Lung (tissue), 12 donors: ENCODE data around the gene ROMO1. TPM values are rescaled to one million over a fixed set of nuclear protein-coding genes. Genes with fewer than 3 reads are reported as not detected.
"Not testable (repeated sequence)": the region's sequence is repeated elsewhere in the genome, so short reads cannot be mapped to it uniquely, and the experiment has no call there.

ENCODE experiments used
- ATAC-seq: fragments of 200-7000 bp; cut with Tn5 transposase; one replicate; pipeline ENCODE4 v1.9.1; 2020; ENCODE audit warnings: moderate number of reproducible peaks; ENCODE audit not compliant: insufficient read depth, low FRiP score
- DNase-seq, 3 donors: peaks; one replicate each; pipeline ENCODE4 v3.0.0-alpha.2; 2013 to 2017
- H3K27ac ChIP-seq, 2 donors: one replicate each; pipeline ENCODE4 v1.5.1; 2013; ENCODE audit warnings: mild to moderate bottlenecking in 2 of 2, moderate library complexity in 2 of 2, control low read depth in 1 of 2, inconsistent platforms in 1 of 2, low read depth in 1 of 2, low read length in 1 of 2
- H3K27me3 ChIP-seq, 3 donors: one replicate each; pipeline ENCODE4 v1.5.1; 2013; ENCODE audit warnings: low read length in 2 of 3; ENCODE audit not compliant: control insufficient read depth in 3 of 3, insufficient read depth in 3 of 3
- H3K36me3 ChIP-seq, 4 donors: one replicate each; pipeline ENCODE4 v1.5.1; 2013; ENCODE audit warnings: low read length in 4 of 4, mild to moderate bottlenecking in 1 of 4, moderate library complexity in 1 of 4; ENCODE audit not compliant: control insufficient read depth in 4 of 4, insufficient read depth in 4 of 4
- H3K4me1 ChIP-seq, 5 donors: one replicate each; pipeline ENCODE4 v1.5.1; 2013; ENCODE audit warnings: low read length in 5 of 5, mild to moderate bottlenecking in 2 of 5, moderate library complexity in 1 of 5; ENCODE audit not compliant: control insufficient read depth in 5 of 5, insufficient read depth in 5 of 5
- H3K4me3 ChIP-seq: one replicate; pipeline ENCODE4 v1.5.1; 2013; ENCODE audit warnings: mild to moderate bottlenecking, control low read depth, moderate library complexity
- H3K9ac ChIP-seq, 2 donors: one replicate each; pipeline ENCODE4 v1.5.1; 2013; ENCODE audit warnings: low read length in 2 of 2, control low read depth in 1 of 2; ENCODE audit not compliant: insufficient read depth in 1 of 2
- H3K9me3 ChIP-seq, 4 donors: one replicate each; pipeline ENCODE4 v1.5.1; 2013; ENCODE audit warnings: low read length in 3 of 4, mild to moderate bottlenecking in 1 of 4, moderate library complexity in 1 of 4; ENCODE audit not compliant: control insufficient read depth in 4 of 4, insufficient read depth in 3 of 4
- CTCF ChIP-seq: IDR thresholded peaks from 2 replicates; pipeline ENCODE4 v1.5.1; 2012; ENCODE audit warnings: mild to moderate bottlenecking; ENCODE audit errors: control extremely low read depth, extremely low read depth
- WGBS, 2 donors: extraction: QIAGEN DNeasy Blood & Tissue Kit; methylation state at CpG; one replicate each; pipeline ENCODE4 v1.1.7; 2013; 5-methylcytosine and 5-hydroxymethylcytosine counted together
- polyA plus RNA-seq, 2 donors: library from polyadenylated mRNA; stranded (reverse); fragments of 200-250 nt; gene quantifications; one replicate each; pipeline ENCODE4 v1.2.1, GENCODE V29; 2013
- total RNA-seq, 2 donors: library from RNA; depleted of rRNA in 1 of 2; stranded (reverse); fragments of >200 nt in 1 of 2; gene quantifications; one replicate each; pipeline ENCODE4 v1.2.1, GENCODE V29; 2014 to 2021
- donor health status: control.
- donor health status: control.
- donor health status: Bipolar disorder and iron deficiency.
- donor health status: healthy.
- donor health status: DM: yes; HTN: yes; CAD: no.

Gene ROMO1
- total and polyA plus RNA-seq, 4 donors, result 98.6 to 501 (median 272) TPM

- DNase-seq (no peak), ATAC-seq (no peak)
- Histone ChIP-seq H3K36me3 (peaks cover 49 to 84% (median 64%) of the 10 kb centered on the region in 4 donors), H3K9me3 (peaks cover 0 to 1% (median 0%) of the 10 kb centered on the region in 4 donors), H3K4me1 (peaks cover 0 to 2% (median 0%) of the 10 kb centered on the region in 5 donors), H3K27me3 (no peaks in the 10 kb centered on the region), H3K9ac (no peak overlapping the region), H3K27ac (no peak overlapping the region), H3K4me3 (no peak overlapping the region)
- WGBS, 2 donors, result 94 to 97% methylated on average over 4 of the region's 4 CpGs
- TF ChIP-seq CTCF, result no peak
Observed at GRCh38 chr20:35716330-35716729, 17.1 kb downstream of the ROMO1 start.

GRCh38 chr20:35718321-35718720 lies 19.1 kb downstream of the ROMO1 start:
- WGBS, 2 donors, result 91 to 95% methylated on average over 8 of the region's 8 CpGs
- not testable (repeated sequence) for H3K9me3 ChIP-seq, H3K27ac ChIP-seq, H3K4me1 ChIP-seq, H3K4me3 ChIP-seq, DNase-seq, ATAC-seq, H3K27me3 ChIP-seq, H3K9ac ChIP-seq
- peaks cover 48 to 85% (median 64%) of the 10 kb centered on the region in 4 donors for H3K36me3 ChIP-seq

- ATAC-seq (no peak), DNase-seq (no peak)
- Histone ChIP-seq H3K36me3 (peaks cover 52 to 84% (median 64%) of the 10 kb centered on the region in 4 donors), H3K9me3 (peaks cover 0 to under 1% (median 0%) of the 10 kb centered on the region in 4 donors), H3K27me3 (no peaks in the 10 kb centered on the region), H3K4me3 (no peak overlapping the region), H3K27ac (peak overlapping the region in 1 of 2 donors; percentile 24), H3K9ac (no peak overlapping the region), H3K4me1 (peaks cover 0 to 6% (median 0%) of the 10 kb centered on the region in 5 donors)
- no peak for TF ChIP-seq CTCF
- WGBS, 2 donors, result 91 to 93% methylated on average over 12 of the region's 12 CpGs
Observed at GRCh38 chr20:35718972-35719635, 19.9 kb downstream of the ROMO1 start.

- Histone ChIP-seq H3K9ac (no peak overlapping the region), H3K4me1 (peaks cover 0 to 6% (median 0%) of the 10 kb centered on the region in 5 donors), H3K27me3 (no peaks in the 10 kb centered on the region), H3K4me3 (no peak overlapping the region), H3K27ac (no peak overlapping the region), H3K36me3 (peaks cover 53 to 86% (median 64%) of the 10 kb centered on the region in 4 donors), H3K9me3 (no peaks in the 10 kb centered on the region)
- TF ChIP-seq CTCF, result no peak
- DNase-seq (no peak), ATAC-seq (no peak)
- 70 to 74% methylated on average over 8 of the region's 8 CpGs for WGBS, 2 donors
Observed at GRCh38 chr20:35719717-35720116, 20.5 kb downstream of the ROMO1 start.
